ENCODE measurements around the gene TNK1. TPM values are rescaled to one million over a fixed set of nuclear protein-coding genes. Genes with fewer than 3 reads are reported as not detected.

The TNK1 gene
- polyA plus RNA-seq, 1 of the 3 experiments (the other 2 are of a cell fraction) = 0.64 TPM

- Histone ChIP-seq H3K9me2 (no peaks in the 10 kb centered on the region), H3K9ac (no peak overlapping the region), H3K4me1 (ENCODE audit: control insufficient read depth in 1 of 2, insufficient read depth in 2 of 2, low read depth in 1 of 2, low read length in 1 of 2) (peaks cover 13 to 43% of the 10 kb centered on the region in 2 experiments; a peak in 2 of 4 replicates), H4K20me1 (ENCODE audit: insufficient read depth) (no peaks in the 10 kb centered on the region), H3K4me2 (no peak overlapping the region), H3K79me2 (ENCODE audit: insufficient read depth) (peaks cover 35% of the 10 kb centered on the region), H3K27ac (ENCODE audit: low read depth in 2 of 2, low read length in 1 of 2) (peak overlapping the region in 1 of 2 experiments; percentile 17; a peak in 1 of 4 replicates), H3F3A (replicated peaks; ENCODE audit: insufficient read depth) (peaks cover 5% of the 10 kb centered on the region), H3K27me3 (ENCODE audit: insufficient read depth) (no peaks in the 10 kb centered on the region), H3K4me3 (ENCODE audit: low read depth in 2 of 2, low read length in 1 of 2) (no peak overlapping the region), H3K36me3 (replicated peaks in 1 of 2; ENCODE audit: control insufficient read depth in 1 of 2, insufficient read depth in 2 of 2, low read length in 1 of 2) (no peaks in the 10 kb centered on the region), H2AFZ (ENCODE audit: low read depth) (no peak overlapping the region), H3K9me3 (no peaks in the 10 kb centered on the region)
- ChIA-PET POLR2A (interaction anchor here (0.7 to 2.0 kb wide), 3 partner anchors 26 to 205 kb away, joined by 3 to 5 read pairs (median 3); partner anchors contain the start of gene ZBTB4), CTCF (interaction anchor here (0.6 to 5.2 kb wide), 43 partner anchors 8 to 332 kb away, joined by 3 to 52 read pairs (median 6); partner anchors contain the start of genes FGF11, NEURL4, NLGN2 and PLSCR3)
- DNase-seq = no peak
- WGBS (ENCODE audit: low lambda C conversion rate) = 81% methylated on average over 8 of the region's 8 CpGs
- TF ChIP-seq ELF1 (IDR thresholded peaks at IDR 0.05) = no peak
- TF ChIP-seq TEAD4 (IDR thresholded peaks at IDR 0.05; ENCODE audit: borderline replicate concordance, insufficient read depth) = no peak
- no peak for TF ChIP-seq GATA2 (CRISPR knock-in tag; IDR thresholded peaks at IDR 0.05)
- no peak for TF ChIP-seq TCF12 (IDR thresholded peaks at IDR 0.05)
- TF ChIP-seq SMC3 (IDR thresholded peaks at IDR 0.05; ENCODE audit: low read depth, low read length) = no peak
- no peak for TF ChIP-seq USF1 (IDR thresholded peaks at IDR 0.05; ENCODE audit: borderline replicate concordance, low read depth)
- no peak for TF ChIP-seq NRF1 (IDR thresholded peaks at IDR 0.05; ENCODE audit: low read depth, low read length)
- TF ChIP-seq RAD21 (IDR thresholded peaks at IDR 0.05; ENCODE audit: low read length) = no peak
- no peak for TF ChIP-seq FOSL2 (IDR thresholded peaks at IDR 0.05; ENCODE audit: borderline replicate concordance, low read depth)
- no peak for TF ChIP-seq SIN3A (IDR thresholded peaks at IDR 0.05; ENCODE audit: borderline replicate concordance, low read depth, low read length)
- TF ChIP-seq FOXM1 (IDR thresholded peaks at IDR 0.05; ENCODE audit: low read depth) = no peak
- no peak for TF ChIP-seq CTCF (IDR thresholded peaks at IDR 0.05)
- no peak for TF ChIP-seq MAX (IDR thresholded peaks at IDR 0.05; ENCODE audit: low read depth)
Measured at GRCh38 chr17:7355573-7355972, 25.3 kb upstream of the TNK1 start.

- Histone ChIP-seq H3K9me3 (no peaks in the 10 kb centered on the region), H3K4me3 (ENCODE audit: low read depth in 2 of 2, low read length in 1 of 2) (no peak overlapping the region; a peak in 1 of 4 replicates), H3K27ac (ENCODE audit: low read depth in 2 of 2, low read length in 1 of 2) (no peak overlapping the region; a peak in 1 of 4 replicates), H3K27me3 (ENCODE audit: insufficient read depth) (no peaks in the 10 kb centered on the region), H3K79me2 (ENCODE audit: insufficient read depth) (peaks cover 29% of the 10 kb centered on the region), H2AFZ (ENCODE audit: low read depth) (no peak overlapping the region), H3K4me1 (ENCODE audit: control insufficient read depth in 1 of 2, insufficient read depth in 2 of 2, low read depth in 1 of 2, low read length in 1 of 2) (peaks cover 13 to 38% of the 10 kb centered on the region in 2 experiments; a peak in 2 of 4 replicates), H4K20me1 (ENCODE audit: insufficient read depth) (no peaks in the 10 kb centered on the region), H3K36me3 (replicated peaks in 1 of 2; ENCODE audit: control insufficient read depth in 1 of 2, insufficient read depth in 2 of 2, low read length in 1 of 2) (no peaks in the 10 kb centered on the region), H3K4me2 (no peak overlapping the region), H3K9ac (no peak overlapping the region), H3F3A (replicated peaks; ENCODE audit: insufficient read depth) (peaks cover 3% of the 10 kb centered on the region), H3K9me2 (no peaks in the 10 kb centered on the region)
- POLR2A ChIA-PET = interaction anchor here (0.7 to 0.9 kb wide), 3 partner anchors 81 to 205 kb away, joined by 3 read pairs; partner anchors contain the start of gene ZBTB4
- 20% methylated on average over 6 of the region's 12 CpGs for WGBS (ENCODE audit: low lambda C conversion rate)
- peak; percentile 91 for DNase-seq
- CTCF ChIA-PET = interaction anchor here (0.6 to 5.2 kb wide), 56 partner anchors 8 to 331 kb away, joined by 3 to 52 read pairs (median 4); partner anchors contain the start of genes FGF11, NEURL4, NLGN2 and PLSCR3
- TF ChIP-seq TEAD4 (IDR thresholded peaks at IDR 0.05; ENCODE audit: borderline replicate concordance, insufficient read depth) (no peak), ZBTB33 (IDR thresholded peaks at IDR 0.05; ENCODE audit: borderline replicate concordance, low read depth) (no peak), MXI1 (IDR thresholded peaks at IDR 0.05; ENCODE audit: low read depth, low read length) (no peak), USF1 (IDR thresholded peaks at IDR 0.05; ENCODE audit: borderline replicate concordance, low read depth) (no peak), USF2 (IDR thresholded peaks at IDR 0.05; ENCODE audit: borderline replicate concordance, low read depth, low read length) (no peak), YY1 (IDR thresholded peaks at IDR 0.05; ENCODE audit: low read depth) (no peak), MAX (IDR thresholded peaks at IDR 0.05; ENCODE audit: low read depth) (no peak), FOXM1 (IDR thresholded peaks at IDR 0.05; ENCODE audit: low read depth) (no peak), FOSL2 (IDR thresholded peaks at IDR 0.05; ENCODE audit: borderline replicate concordance, low read depth) (no peak), JUND (IDR thresholded peaks at IDR 0.05) (no peak), MEF2A (IDR thresholded peaks at IDR 0.05; ENCODE audit: borderline replicate concordance, low read depth) (no peak), GABPA (IDR thresholded peaks at IDR 0.05; ENCODE audit: low read depth) (no peak)
Measured at GRCh38 chr17:7356072-7356549, 24.8 kb upstream of the TNK1 start.
